A549 treated with ZK216348 at 1 μM for 4 hours (cell line): ENCODE data around the gene BCORL1. TPM values are rescaled to one million over a fixed set of nuclear protein-coding genes. Genes with fewer than 3 reads are reported as not detected.

ENCODE experiments used
- total RNA-seq: library from RNA; stranded (reverse); fragments of 200-300 nt; extraction: Qiagen RNA extraction; gene quantifications from 5 replicates; pipeline ENCODE4 v1.2.3, GENCODE V29; 2022; ENCODE audit warnings: low read depth

The BCORL1 gene
- total RNA-seq = 7.3 to 13.1 TPM (median 9.6 TPM) in 5 replicates

GRCh38 chrX:129982300-129983251 lies at the start of gene BCORL1:
TSS of gene BCORL1 (plus strand) at chrX:129982635. CDS start at chrX:130005232, 22,597 bp downstream.

Other genes with a start within 250 kb of the BCORL1 start
- gene XPNPEP2, start 243.7 kb upstream of the BCORL1 start, total RNA-seq = not detected in 5 replicates
- gene SASH3, start 202.7 kb upstream of the BCORL1 start, total RNA-seq = not detected in 5 replicates
- gene ZDHHC9, start 138.7 kb upstream of the BCORL1 start, total RNA-seq = 40.3 to 49.1 TPM (median 44.3 TPM) in 5 replicates
- 40.6 to 60.2 TPM (median 44.1 TPM) in 5 replicates for gene UTP14A, start 76.5 kb upstream of the BCORL1 start, total RNA-seq
- gene ELF4, start 127.9 kb downstream of the BCORL1 start, total RNA-seq = 25.9 to 33.4 TPM (median 28.5 TPM) in 5 replicates
- gene AIFM1, start 183.2 kb downstream of the BCORL1 start, total RNA-seq = 66.3 to 76.8 TPM (median 70.8 TPM) in 5 replicates
- gene RAB33A, start 189.3 kb downstream of the BCORL1 start, total RNA-seq = 0.19 to 0.66 TPM (median 0.23 TPM) in 4 of 5 replicates, not detected in the other